Left ventricle myocardium inferior (tissue), 1 donor: ENCODE measurements around the gene DRAM1. TPM values are rescaled to one million over a fixed set of nuclear protein-coding genes. Genes with fewer than 3 reads are reported as not detected.
"Not testable (repeated sequence)": the region's sequence is repeated elsewhere in the genome, so short reads cannot be mapped to it uniquely, and the experiment has no call there.

ENCODE experiments used
- DNase-seq: peaks from one replicate; pipeline ENCODE4 v3.0.0-alpha.2; 2020
- H3K27ac ChIP-seq: fragments of 200-600 bp; replicated peaks from 2 replicates; pipeline ENCODE4 v1.8.0; 2021
- H3K27me3 ChIP-seq: fragments of 200-600 bp; 2 replicates; pipeline ENCODE4 v1.8.0; 2021; ENCODE audit warnings: low read depth
- H3K36me3 ChIP-seq: fragments of 200-600 bp; 2 replicates; pipeline ENCODE4 v1.8.0; 2021
- H3K4me1 ChIP-seq: fragments of 200-600 bp; 2 replicates; pipeline ENCODE4 v1.8.0; 2021
- H3K4me3 ChIP-seq: fragments of 200-600 bp; 2 replicates; pipeline ENCODE4 v1.8.0; 2021; ENCODE audit warnings: mild to moderate bottlenecking, moderate library complexity
- H3K9me3 ChIP-seq: fragments of 200-600 bp; replicated peaks from 2 replicates; pipeline ENCODE4 v1.8.0; 2021
- CTCF ChIP-seq: fragments of 200-600 bp; IDR thresholded peaks from 2 replicates; pipeline ENCODE4 v1.8.0; 2021; ENCODE audit warnings: antibody characterized with exemption, mild to moderate bottlenecking, borderline replicate concordance
- intact Hi-C: fragments of 100-400 bp; cut with micrococcal nuclease; formaldehyde crosslinking; loops from one replicate; pipeline ENCODE4 v1.11.0; 2022
- total RNA-seq: library from RNA; stranded (reverse); fragmentation: NEBNext Ultra II Directional; extraction: Animal tissue kit (Norgen Biotek cat#: 25700); gene quantifications from one replicate; pipeline ENCODE4 v1.2.1, GENCODE V29; 2021
- donor health status: DM: no; HTN: yes; CAD: no; lungs with severe emphysema.

DRAM1 gene
- total RNA-seq, 1 donor from 2014 or later: 5.3 TPM

- no peak for DNase-seq
- TF ChIP-seq CTCF: no peak
- Histone ChIP-seq H3K36me3 (no peaks in the 10 kb centered on the region), H3K4me3 (no peak overlapping the region), H3K27ac (no peak overlapping the region), H3K9me3 (peaks cover 9% of the 10 kb centered on the region), H3K4me1 (no peaks in the 10 kb centered on the region), H3K27me3 (no peaks in the 10 kb centered on the region)
- intact Hi-C loops: no loop called here
Observed at GRCh38 chr12:101862245-101862644, 15.1 kb upstream of the DRAM1 start.

GRCh38 chr12:101863981-101864380 is 13.4 kb upstream of the DRAM1 start:
- no peaks in the 10 kb centered on the region for H3K27me3 ChIP-seq
- no peak overlapping the region for H3K4me3 ChIP-seq
- H3K36me3 ChIP-seq: no peaks in the 10 kb centered on the region
- H3K9me3 ChIP-seq: peaks cover 10% of the 10 kb centered on the region
- no peak overlapping the region for H3K27ac ChIP-seq
- DNase-seq: no peak
- intact Hi-C loops: no loop called here
- H3K4me1 ChIP-seq: no peaks in the 10 kb centered on the region
- no peak for TF ChIP-seq CTCF

GRCh38 chr12:101866615-101867373 is 10.6 kb upstream of the DRAM1 start:
- DNase-seq: no peak
- Histone ChIP-seq H3K27ac (no peak overlapping the region), H3K27me3 (no peaks in the 10 kb centered on the region), H3K4me3 (no peak overlapping the region), H3K9me3 (peaks cover 18% of the 10 kb centered on the region), H3K36me3 (no peaks in the 10 kb centered on the region), H3K4me1 (no peaks in the 10 kb centered on the region)
- TF ChIP-seq CTCF: no peak
- intact Hi-C loops: no loop called here

- not testable (repeated sequence) for DNase-seq
Observed at GRCh38 chr12:101867619-101868018, 9.8 kb upstream of the DRAM1 start.

GRCh38 chr12:101870925-101871324 is 6.5 kb upstream of the DRAM1 start:
- Histone ChIP-seq H3K4me1 (peaks cover 11% of the 10 kb centered on the region), H3K4me3 (no peak overlapping the region), H3K27me3 (no peaks in the 10 kb centered on the region), H3K9me3 (peaks cover 8% of the 10 kb centered on the region), H3K36me3 (no peaks in the 10 kb centered on the region), H3K27ac (no peak overlapping the region)
- TF ChIP-seq CTCF: no peak
- intact Hi-C loops: no loop called here
- no peak for DNase-seq

More at GRCh38 chr12:101867619-101868018, 9.8 kb upstream of the DRAM1 start:
- H3K4me1 ChIP-seq, H3K27ac ChIP-seq, H3K36me3 ChIP-seq, H3K4me3 ChIP-seq, H3K27me3 ChIP-seq, intact Hi-C loops: not testable (repeated sequence)
- peaks cover 18% of the 10 kb centered on the region for H3K9me3 ChIP-seq

- H3K27me3 ChIP-seq: no peaks in the 10 kb centered on the region
- peak overlapping the region; percentile 95 for H3K27ac ChIP-seq
- intact Hi-C loops: no loop called here
- H3K4me1 ChIP-seq: peaks cover 40% of the 10 kb centered on the region
- H3K4me3 ChIP-seq: no peak overlapping the region
- DNase-seq: no peak
- H3K36me3 ChIP-seq: no peaks in the 10 kb centered on the region
- no peak for TF ChIP-seq CTCF
- H3K9me3 ChIP-seq: no peaks in the 10 kb centered on the region
Observed at GRCh38 chr12:101875162-101875561, 2.2 kb upstream of the DRAM1 start.
